Panc1 (cell line): Measurements from ENCODE around the gene PPP4R1. TPM values are rescaled to one million over a fixed set of nuclear protein-coding genes. Genes with fewer than 3 reads are reported as not detected.
"Not testable (repeated sequence)": the region's sequence is repeated elsewhere in the genome, so short reads cannot be mapped to it uniquely, and the experiment has no call there.

Experiments
- ATAC-seq: fragments of 200-7000 bp; cut with Tn5 transposase; 2 replicates; pipeline ENCODE4 v1.9.1; 2020; ENCODE audit warnings: mild to moderate bottlenecking, moderate library complexity
- BruUV-seq: library from RNA; stranded (reverse); fragments of 400-500 nt; replicated peaks from 2 replicates; lab custom pipeline; 2021; lab: Mats Ljungman, UMichigan
- CTCF ChIA-PET: fragments of 300-600 bp; sonication (Branson Sonifier 250); formaldehyde crosslinking; loops from one replicate; lab custom pipeline; 2022; ENCODE audit warnings: antibody characterized with exemption; lab: Charles Lee
- POLR2A ChIA-PET: fragments of 300-600 bp; sonication (Branson Sonifier 250); formaldehyde crosslinking; loops from one replicate; lab custom pipeline; 2022; ENCODE audit warnings: antibody characterized with exemption; lab: Charles Lee
- DNase-seq: peaks from one replicate; pipeline ENCODE4 v3.0.0-alpha.2; 2010; ENCODE audit warnings: low read depth, low spot score
- H3K27ac ChIP-seq: 2 replicates; pipeline ENCODE4 v1.5.1; 2011; ENCODE audit warnings: mild to moderate bottlenecking, low read length, inconsistent platforms
- H3K27me3 ChIP-seq: fragments of 200-500 bp; sonication (Bioruptor generic); 2 replicates; pipeline ENCODE4 v1.6.0; 2014; ENCODE audit warnings: low read length, inconsistent platforms; ENCODE audit not compliant: control insufficient read depth, insufficient read depth
- H3K36me3 ChIP-seq: fragments of 200-500 bp; sonication (Bioruptor generic); 2 replicates; pipeline ENCODE4 v1.5.1; 2014; ENCODE audit warnings: inconsistent platforms, mild to moderate bottlenecking, low read length, moderate library complexity; ENCODE audit not compliant: control insufficient read depth, insufficient read depth
- H3K4me1 ChIP-seq: 2 replicates; pipeline ENCODE4 v1.5.1; 2011; ENCODE audit warnings: inconsistent platforms, mild to moderate bottlenecking, low read length, moderate library complexity; ENCODE audit not compliant: control insufficient read depth, insufficient read depth
- H3K4me3 ChIP-seq, 2 experiments: 2 replicates each; pipeline ENCODE4 v1.5.1; 2011 to 2012; ENCODE audit warnings: low read depth in 2 of 2, low read length in 2 of 2, mild to moderate bottlenecking in 2 of 2, inconsistent platforms in 1 of 2, moderate library complexity in 1 of 2
- H3K9me3 ChIP-seq: fragments of 200-500 bp; sonication (Bioruptor generic); 2 replicates; pipeline ENCODE4 v1.5.1; 2014; ENCODE audit warnings: low read depth, mild to moderate bottlenecking, inconsistent platforms, low read length, moderate library complexity; ENCODE audit not compliant: control insufficient read depth, insufficient read depth
- POLR2AphosphoS5 ChIP-seq: IDR thresholded peaks from 2 replicates; pipeline ENCODE4 v1.6.1; 2012; ENCODE audit warnings: mild to moderate bottlenecking, low read depth, low read length, moderate library complexity
- SIN3A ChIP-seq: IDR thresholded peaks from 2 replicates; pipeline ENCODE4 v1.6.1; 2012; ENCODE audit warnings: low read depth, mild to moderate bottlenecking, low read length, moderate library complexity, borderline replicate concordance; ENCODE audit not compliant: insufficient read depth
- TCF7L2 ChIP-seq: IDR thresholded peaks from 2 replicates; pipeline ENCODE4 v1.6.1; 2011; ENCODE audit warnings: mild to moderate bottlenecking, low read depth, low read length, inconsistent platforms
- in situ Hi-C: cut with HindIII; loops from 2 replicates; pipeline ENCODE4 v1.10.0; 2016; ENCODE audit warnings: low sequenced_read_pairs, low pct_unique_long_range_greater_than_20kb
- intact Hi-C: fragments of 100-400 bp; cut with micrococcal nuclease; formaldehyde crosslinking; loops from one replicate; pipeline ENCODE4 v1.10.0; 2022; ENCODE audit not compliant: unreplicated experiment
- total RNA-seq: library from RNA; stranded (reverse); gene quantifications from one replicate; pipeline ENCODE4 v1.2.1, GENCODE V29; 2021; ENCODE audit not compliant: unreplicated experiment
- TF ChIP-seq, protein P1 (sequence below), 2 experiments: IDR thresholded peaks; 2 replicates each; pipeline ENCODE4 v1.6.1; 2011 to 2012; ENCODE audit warnings: low read depth in 2 of 2, control low read depth in 1 of 2, low read length in 1 of 2, mild to moderate bottlenecking in 1 of 2, moderate library complexity in 1 of 2; ENCODE audit not compliant: insufficient read depth in 1 of 2
- TF ChIP-seq, protein P2 (sequence below): fragments of 450-650 bp; IDR thresholded peaks from 2 replicates; pipeline ENCODE4 v1.5.1; 2017; ENCODE audit warnings: mild to moderate bottlenecking

Gene PPP4R1
- total RNA-seq, 1 experiment from 2014 or later: 80.6 TPM

- ChIA-PET CTCF (interaction anchor here (0.7 to 1.8 kb wide), 2 partner anchors 33 to 595 kb away, joined by 3 to 5 read pairs; no protein-coding TSS in a partner anchor), POLR2A (no interaction called here)
- H3K36me3 ChIP-seq: peaks cover 4% of the 10 kb centered on the region; the same call in 1 of the 2 replicates
Observed at GRCh38 chr18:9608298-9608697, 6.1 kb downstream of the PPP4R1 start.

GRCh38 chr18:9607111-9607510 lies 7.2 kb downstream of the PPP4R1 start:
- H3K27me3 ChIP-seq, DNase-seq, H3K27ac ChIP-seq, in situ Hi-C loops, POLR2A ChIA-PET, ATAC-seq, CTCF ChIA-PET, BruUV-seq, intact Hi-C loops, H3K4me3 ChIP-seq, H3K36me3 ChIP-seq, H3K9me3 ChIP-seq: not testable (repeated sequence)
- H3K4me1 ChIP-seq: peaks cover 25% of the 10 kb centered on the region

More at GRCh38 chr18:9608298-9608697, 6.1 kb downstream of the PPP4R1 start:
- H3K9me3 ChIP-seq: no peaks in the 10 kb centered on the region
- ATAC-seq (no peak), DNase-seq (no peak)
- no TSS peak for BruUV-seq
- no peak overlapping the region for H3K4me3 ChIP-seq
- H3K4me1 ChIP-seq: peaks cover 34% of the 10 kb centered on the region
- intact Hi-C loops: no loop called here
- no peak overlapping the region for H3K27ac ChIP-seq
- TF ChIP-seq, protein P1, sequence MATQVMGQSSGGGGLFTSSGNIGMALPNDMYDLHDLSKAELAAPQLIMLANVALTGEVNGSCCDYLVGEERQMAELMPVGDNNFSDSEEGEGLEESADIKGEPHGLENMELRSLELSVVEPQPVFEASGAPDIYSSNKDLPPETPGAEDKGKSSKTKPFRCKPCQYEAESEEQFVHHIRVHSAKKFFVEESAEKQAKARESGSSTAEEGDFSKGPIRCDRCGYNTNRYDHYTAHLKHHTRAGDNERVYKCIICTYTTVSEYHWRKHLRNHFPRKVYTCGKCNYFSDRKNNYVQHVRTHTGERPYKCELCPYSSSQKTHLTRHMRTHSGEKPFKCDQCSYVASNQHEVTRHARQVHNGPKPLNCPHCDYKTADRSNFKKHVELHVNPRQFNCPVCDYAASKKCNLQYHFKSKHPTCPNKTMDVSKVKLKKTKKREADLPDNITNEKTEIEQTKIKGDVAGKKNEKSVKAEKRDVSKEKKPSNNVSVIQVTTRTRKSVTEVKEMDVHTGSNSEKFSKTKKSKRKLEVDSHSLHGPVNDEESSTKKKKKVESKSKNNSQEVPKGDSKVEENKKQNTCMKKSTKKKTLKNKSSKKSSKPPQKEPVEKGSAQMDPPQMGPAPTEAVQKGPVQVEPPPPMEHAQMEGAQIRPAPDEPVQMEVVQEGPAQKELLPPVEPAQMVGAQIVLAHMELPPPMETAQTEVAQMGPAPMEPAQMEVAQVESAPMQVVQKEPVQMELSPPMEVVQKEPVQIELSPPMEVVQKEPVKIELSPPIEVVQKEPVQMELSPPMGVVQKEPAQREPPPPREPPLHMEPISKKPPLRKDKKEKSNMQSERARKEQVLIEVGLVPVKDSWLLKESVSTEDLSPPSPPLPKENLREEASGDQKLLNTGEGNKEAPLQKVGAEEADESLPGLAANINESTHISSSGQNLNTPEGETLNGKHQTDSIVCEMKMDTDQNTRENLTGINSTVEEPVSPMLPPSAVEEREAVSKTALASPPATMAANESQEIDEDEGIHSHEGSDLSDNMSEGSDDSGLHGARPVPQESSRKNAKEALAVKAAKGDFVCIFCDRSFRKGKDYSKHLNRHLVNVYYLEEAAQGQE (IDR thresholded peaks at IDR 0.05; ENCODE audit: insufficient read depth in 1 of 2, low read depth in 2 of 2, low read length in 1 of 2): no peak
- TF ChIP-seq, protein P2, sequence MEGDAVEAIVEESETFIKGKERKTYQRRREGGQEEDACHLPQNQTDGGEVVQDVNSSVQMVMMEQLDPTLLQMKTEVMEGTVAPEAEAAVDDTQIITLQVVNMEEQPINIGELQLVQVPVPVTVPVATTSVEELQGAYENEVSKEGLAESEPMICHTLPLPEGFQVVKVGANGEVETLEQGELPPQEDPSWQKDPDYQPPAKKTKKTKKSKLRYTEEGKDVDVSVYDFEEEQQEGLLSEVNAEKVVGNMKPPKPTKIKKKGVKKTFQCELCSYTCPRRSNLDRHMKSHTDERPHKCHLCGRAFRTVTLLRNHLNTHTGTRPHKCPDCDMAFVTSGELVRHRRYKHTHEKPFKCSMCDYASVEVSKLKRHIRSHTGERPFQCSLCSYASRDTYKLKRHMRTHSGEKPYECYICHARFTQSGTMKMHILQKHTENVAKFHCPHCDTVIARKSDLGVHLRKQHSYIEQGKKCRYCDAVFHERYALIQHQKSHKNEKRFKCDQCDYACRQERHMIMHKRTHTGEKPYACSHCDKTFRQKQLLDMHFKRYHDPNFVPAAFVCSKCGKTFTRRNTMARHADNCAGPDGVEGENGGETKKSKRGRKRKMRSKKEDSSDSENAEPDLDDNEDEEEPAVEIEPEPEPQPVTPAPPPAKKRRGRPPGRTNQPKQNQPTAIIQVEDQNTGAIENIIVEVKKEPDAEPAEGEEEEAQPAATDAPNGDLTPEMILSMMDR: no peak
- no peak for TF ChIP-seq TCF7L2
- TF ChIP-seq SIN3A: no peak
- no peak for TF ChIP-seq POLR2AphosphoS5
- in situ Hi-C loops: no loop called here
- H3K27me3 ChIP-seq: no peaks in the 10 kb centered on the region

- intact Hi-C loops (no loop called here), in situ Hi-C loops (no loop called here)
- no peak for TF ChIP-seq TCF7L2
- TF ChIP-seq, protein P1 (IDR thresholded peaks at IDR 0.05; ENCODE audit: insufficient read depth in 1 of 2, low read depth in 2 of 2, low read length in 1 of 2): no peak
- no peak for TF ChIP-seq POLR2AphosphoS5
- no peak for TF ChIP-seq SIN3A
- TF ChIP-seq, protein P2: no peak
- H3K9me3 ChIP-seq: no peaks in the 10 kb centered on the region
- H3K4me1 ChIP-seq: peaks cover 25% of the 10 kb centered on the region
- no peak overlapping the region for H3K4me3 ChIP-seq
- no TSS peak for BruUV-seq
- ChIA-PET POLR2A (no interaction called here), CTCF (no interaction called here)
- no peak overlapping the region for H3K27ac ChIP-seq
- ATAC-seq (no peak), DNase-seq (no peak)
- H3K27me3 ChIP-seq: no peaks in the 10 kb centered on the region
- H3K36me3 ChIP-seq: no peaks in the 10 kb centered on the region; the same call in 1 of the 2 replicates
Observed at GRCh38 chr18:9606039-9606438, 8.3 kb downstream of the PPP4R1 start.
